GM18499 (cell line): Measurements from ENCODE around the gene TTC27.
"Not testable (repeated sequence)": the region's sequence is repeated elsewhere in the genome, so short reads cannot be mapped to it uniquely, and the experiment has no call there.

Source experiments
- ATAC-seq: cut with Tn5 transposase; IDR thresholded peaks from one replicate; pipeline ENCODE4 v1.9.1; 2021; ENCODE audit warnings: moderate number of reproducible peaks; ENCODE audit not compliant: insufficient read depth, unreplicated experiment

Gene TTC27

DNA sequence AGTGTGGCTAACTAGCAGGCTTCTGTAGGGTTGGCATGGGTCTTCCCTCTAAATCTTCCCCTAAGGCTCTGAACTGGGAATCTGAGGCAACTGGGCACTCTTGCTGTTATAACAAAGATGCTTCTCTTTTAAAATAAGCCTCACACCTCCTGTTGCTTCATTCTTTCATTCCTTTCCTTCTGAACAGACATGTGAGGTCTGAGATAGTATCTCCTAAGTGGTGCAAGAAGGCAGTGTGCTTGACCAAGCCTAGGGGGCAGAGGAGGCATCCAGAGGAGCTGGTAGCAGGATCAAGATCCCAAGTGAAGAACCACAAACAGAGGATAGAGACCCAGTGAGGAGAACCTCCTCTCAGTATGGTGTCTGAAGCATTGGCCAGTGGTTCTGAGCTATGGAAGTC is 90.9 kb downstream of the TTC27 start:
- no peak for ATAC-seq

GRCh38 chr2:32719430-32719829 is 91.6 kb downstream of the TTC27 start:
- no peak for ATAC-seq

DNA sequence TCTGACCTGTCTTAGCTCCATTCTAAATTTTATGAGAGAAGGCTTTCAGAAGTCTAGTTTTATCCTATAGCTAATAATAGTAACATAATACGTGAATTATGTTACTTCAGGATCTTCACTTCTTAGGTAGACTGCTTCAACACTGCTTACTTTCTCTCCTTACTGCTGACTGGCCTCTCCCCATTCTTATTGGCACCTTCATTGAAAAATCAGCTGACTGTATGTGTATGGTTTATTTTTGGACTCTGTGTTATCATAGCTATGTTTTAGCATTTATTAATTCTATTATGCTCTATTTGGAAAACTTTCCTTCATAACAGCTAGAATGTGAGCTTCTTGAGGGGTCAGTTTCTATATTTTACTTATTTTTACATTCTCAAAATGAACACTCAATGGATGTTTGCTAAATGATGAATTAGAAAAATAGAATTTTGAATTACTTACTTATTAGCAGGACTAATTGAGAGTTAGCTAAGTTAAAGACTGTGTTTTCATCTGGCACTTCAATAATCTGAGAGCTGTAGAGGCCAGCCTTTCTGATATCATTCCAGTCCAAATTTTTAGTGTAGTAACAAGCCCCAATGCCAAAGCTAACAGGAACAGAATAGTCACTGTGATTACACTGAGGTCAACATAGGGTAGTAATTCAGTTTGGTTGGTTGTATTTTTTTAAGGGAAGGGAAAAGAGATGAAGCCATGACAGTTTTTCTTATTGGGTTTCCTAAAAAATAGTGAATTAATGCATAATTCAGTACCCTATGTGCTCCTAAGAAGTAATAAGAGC is 92.3 kb downstream of the TTC27 start:
- ATAC-seq, result no peak

DNA sequence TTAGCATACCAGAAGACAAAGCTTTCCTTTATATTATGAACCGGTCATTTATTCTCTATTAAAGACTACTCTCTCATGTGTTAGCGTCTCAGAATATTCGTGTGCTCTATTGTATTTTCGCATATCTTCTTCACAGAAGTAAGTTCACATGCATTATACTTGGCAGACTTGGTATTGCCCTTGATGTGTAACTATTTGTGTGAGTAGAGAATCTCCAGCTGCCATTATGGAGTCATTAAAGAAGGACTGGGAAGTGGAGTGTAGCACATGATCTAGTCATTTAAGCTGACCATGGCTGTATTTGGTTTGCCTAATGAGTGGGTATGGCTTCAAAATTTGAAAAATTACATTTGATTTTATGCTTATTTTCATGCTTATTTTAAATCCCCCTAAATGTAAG is 92.9 kb downstream of the TTC27 start:
- no peak for ATAC-seq

DNA sequence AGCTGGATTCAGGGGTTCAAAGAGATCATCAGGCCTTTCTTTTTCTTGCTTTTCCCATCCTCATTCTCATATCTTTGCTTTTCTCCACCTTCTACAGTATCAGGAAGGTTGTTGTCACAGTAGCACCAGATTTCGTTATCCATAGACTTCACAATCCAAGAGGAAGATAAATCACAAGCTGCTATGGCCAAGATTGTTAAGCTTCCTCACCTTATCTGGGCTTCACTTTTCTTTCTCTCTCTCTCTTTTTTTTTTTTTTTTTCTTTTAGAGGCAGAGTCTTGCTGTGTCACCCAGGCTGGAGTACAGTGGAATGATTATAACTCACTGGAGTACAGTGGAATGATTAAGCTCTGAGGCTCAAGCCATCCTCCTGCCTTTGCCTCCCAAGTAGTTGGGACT is 93.5 kb downstream of the TTC27 start:
- ATAC-seq, result no peak

DNA sequence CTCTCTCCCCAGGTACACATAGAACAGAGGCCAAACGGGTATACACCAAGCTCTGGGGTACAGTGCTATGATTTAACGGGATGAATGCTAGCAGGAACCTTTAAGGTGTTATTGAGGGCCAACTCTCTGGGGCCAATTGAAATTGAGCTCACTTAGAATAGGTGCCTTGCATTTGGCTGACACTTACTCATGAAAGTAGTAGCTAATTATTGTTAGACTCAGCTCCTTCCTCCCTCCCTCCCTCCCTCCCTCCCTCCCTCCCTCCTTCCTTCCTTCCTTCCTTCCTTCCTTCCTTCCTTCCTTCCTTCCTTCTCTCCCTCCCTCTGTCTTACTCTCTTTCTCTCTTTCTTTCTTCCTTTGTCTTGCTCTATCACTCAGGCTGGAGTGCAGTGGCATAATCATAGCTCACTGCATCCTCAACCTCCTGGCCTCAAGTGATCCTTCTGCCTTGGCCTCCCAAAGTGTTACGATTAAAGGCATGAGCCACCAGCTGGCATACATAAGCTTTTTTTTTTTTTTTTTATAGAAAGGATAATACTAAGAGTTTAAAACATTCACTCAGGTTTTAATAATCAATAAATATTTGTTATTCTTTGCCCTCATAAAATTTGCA is 95.7 kb downstream of the TTC27 start:
- ATAC-seq, result no peak

DNA sequence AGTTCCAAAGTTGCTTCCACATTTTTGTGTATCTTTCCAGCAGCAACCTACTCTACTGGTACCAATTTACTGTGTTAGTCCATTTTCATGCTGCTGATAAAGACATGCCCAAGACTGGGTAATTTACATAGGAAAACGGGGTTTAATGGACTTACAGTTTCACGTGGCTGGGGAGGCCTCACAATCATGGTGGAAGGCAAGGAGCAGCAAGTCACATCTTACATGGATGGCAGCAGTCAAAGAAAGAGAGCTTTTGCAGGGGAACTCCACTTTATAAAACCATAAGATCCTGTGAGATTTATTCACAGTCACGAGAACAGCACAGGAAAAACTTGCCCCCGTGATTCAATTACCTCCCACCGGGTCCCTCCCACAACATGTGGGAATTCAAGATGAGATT is 98.8 kb downstream of the TTC27 start:
- ATAC-seq, result not testable (repeated sequence)

GRCh38 chr2:32727157-32727556 is 99.3 kb downstream of the TTC27 start:
- no peak for ATAC-seq

- ATAC-seq, result not testable (repeated sequence)
Measured at GRCh38 chr2:32730958-32731357, 103.1 kb downstream of the TTC27 start.

GRCh38 chr2:32732120-32732519 is 104.3 kb downstream of the TTC27 start:
- ATAC-seq, result no peak

- ATAC-seq, result no peak
Measured at GRCh38 chr2:32732912-32733472, 105.1 kb downstream of the TTC27 start.

- no peak for ATAC-seq
Measured at GRCh38 chr2:32735348-32735747, 107.5 kb downstream of the TTC27 start.

DNA sequence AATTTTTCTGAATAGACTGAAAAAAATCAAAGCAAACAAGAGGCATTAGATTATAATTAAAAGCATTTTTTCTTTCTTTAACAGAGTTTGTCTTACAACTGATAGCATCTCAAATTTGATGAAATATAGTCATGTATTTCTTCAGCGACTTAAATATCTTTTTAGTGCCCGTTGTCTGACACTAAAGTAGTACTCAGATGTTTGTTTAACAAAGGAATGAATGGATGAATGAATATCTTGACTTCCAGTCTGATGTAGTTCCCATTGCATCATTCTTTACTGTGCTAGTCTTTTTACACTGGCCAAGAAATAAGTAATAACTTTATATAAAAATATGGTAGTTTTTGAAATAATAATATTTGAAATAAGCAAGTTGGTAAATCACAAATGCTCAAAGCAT is 111.1 kb downstream of the TTC27 start:
- ATAC-seq, result no peak

DNA sequence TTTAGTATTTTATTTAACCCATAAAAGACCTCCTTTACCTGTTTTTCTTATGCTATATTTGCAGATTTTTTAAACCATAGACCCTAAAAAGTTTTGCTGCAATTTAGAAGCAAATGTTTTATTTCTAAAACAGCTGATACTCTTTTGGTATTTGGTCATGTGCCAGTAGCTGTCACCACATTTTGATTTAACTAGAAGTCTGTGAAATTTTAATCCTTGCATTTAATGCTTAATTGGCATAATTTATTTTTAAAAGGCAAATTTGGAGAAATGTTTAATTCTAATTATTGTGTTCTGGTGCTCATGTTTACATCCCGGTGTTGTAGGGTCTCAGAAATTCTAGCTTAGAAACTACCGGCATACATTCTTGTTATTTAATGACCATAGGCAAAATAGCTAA is 111.8 kb downstream of the TTC27 start:
- ATAC-seq, result no peak

- ATAC-seq, result no peak
Measured at GRCh38 chr2:32741575-32741974, 113.7 kb downstream of the TTC27 start.

- ATAC-seq, result no peak
Measured at GRCh38 chr2:32742376-32742775, 114.5 kb downstream of the TTC27 start.

GRCh38 chr2:32743480-32744236 is 115.8 kb downstream of the TTC27 start:
- no peak for ATAC-seq

DNA sequence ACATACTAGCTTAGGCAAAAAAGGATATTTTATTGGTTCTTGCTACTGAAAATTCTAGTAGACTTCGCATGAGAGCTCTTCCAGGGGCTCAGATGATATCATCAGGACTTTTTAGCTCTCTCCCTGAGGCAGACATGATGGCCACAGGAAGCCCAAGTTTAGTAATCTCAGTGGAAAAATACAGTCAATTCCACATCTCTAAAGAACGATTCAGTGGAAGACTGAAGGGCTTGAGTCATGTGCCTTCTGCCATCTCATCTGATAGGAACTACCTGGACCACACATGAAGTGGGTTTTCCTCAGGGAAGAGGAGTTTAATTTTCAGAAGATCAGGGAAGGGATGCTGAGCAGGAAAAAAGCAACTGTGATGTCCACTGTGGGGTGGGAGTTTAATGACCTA is 117.3 kb downstream of the TTC27 start:
- ATAC-seq, result no peak

DNA sequence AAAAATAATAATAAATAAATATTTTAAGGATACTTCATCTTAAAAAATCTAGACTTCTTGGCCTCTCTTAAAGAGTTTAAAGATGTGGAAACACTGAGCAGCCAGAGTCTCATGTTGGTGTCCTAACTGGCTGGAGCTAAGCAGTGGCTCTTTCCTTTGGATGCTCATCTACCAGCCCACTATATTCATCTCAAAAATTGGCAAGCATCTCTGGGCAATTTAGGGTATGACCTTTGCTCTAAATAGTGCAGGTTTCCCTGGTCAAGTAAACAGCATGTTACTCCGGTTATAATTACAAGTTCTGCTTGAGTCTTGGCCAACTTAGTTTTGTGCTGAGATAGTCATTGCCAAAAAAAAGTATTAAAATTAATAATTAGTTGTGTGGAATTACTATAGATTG is 117.8 kb downstream of the TTC27 start:
- no peak for ATAC-seq

DNA sequence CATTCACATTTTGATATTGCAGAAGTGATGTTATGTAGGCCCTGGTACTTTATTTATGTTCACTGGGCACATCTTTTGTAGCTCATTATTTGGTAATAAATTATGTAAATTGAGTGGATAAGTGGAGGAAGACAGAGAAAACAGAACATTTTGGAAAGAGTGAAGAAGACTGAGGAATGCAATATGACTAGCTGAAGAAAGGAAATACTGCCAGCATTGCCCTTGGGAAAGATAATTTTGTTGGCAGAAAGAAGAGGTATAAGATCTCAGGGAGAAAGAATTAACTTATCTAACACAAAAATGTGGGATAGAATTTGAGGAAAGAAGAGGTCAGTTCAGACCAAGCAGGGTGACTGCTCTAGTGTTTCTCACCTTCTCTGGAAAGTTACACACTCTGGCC is 118.8 kb downstream of the TTC27 start:
- no peak for ATAC-seq

GRCh38 chr2:32748158-32748557 is 120.3 kb downstream of the TTC27 start:
- no peak for ATAC-seq
